GM19455 (cell line): Measurements from ENCODE around the gene MTA1.

ENCODE experiments used
- ATAC-seq: cut with Tn5 transposase; IDR thresholded peaks from one replicate; pipeline ENCODE4 v1.9.1; 2021; ENCODE audit not compliant: unreplicated experiment

Gene MTA1

GRCh38 chr14:105519946-105520698 is 100.5 kb downstream of the MTA1 start:
- no peak for ATAC-seq
